GM21723 (cell line): ENCODE results near the gene PEG3.

ENCODE experiments used
- ATAC-seq: cut with Tn5 transposase; IDR thresholded peaks from one replicate; pipeline ENCODE4 v1.9.1; 2021; ENCODE audit warnings: mild to moderate bottlenecking, moderate library complexity; ENCODE audit not compliant: unreplicated experiment

The PEG3 gene

GRCh38 chr19:56839652-56840450 is 675 bp downstream of the PEG3 start:
- ATAC-seq = no peak

DNA sequence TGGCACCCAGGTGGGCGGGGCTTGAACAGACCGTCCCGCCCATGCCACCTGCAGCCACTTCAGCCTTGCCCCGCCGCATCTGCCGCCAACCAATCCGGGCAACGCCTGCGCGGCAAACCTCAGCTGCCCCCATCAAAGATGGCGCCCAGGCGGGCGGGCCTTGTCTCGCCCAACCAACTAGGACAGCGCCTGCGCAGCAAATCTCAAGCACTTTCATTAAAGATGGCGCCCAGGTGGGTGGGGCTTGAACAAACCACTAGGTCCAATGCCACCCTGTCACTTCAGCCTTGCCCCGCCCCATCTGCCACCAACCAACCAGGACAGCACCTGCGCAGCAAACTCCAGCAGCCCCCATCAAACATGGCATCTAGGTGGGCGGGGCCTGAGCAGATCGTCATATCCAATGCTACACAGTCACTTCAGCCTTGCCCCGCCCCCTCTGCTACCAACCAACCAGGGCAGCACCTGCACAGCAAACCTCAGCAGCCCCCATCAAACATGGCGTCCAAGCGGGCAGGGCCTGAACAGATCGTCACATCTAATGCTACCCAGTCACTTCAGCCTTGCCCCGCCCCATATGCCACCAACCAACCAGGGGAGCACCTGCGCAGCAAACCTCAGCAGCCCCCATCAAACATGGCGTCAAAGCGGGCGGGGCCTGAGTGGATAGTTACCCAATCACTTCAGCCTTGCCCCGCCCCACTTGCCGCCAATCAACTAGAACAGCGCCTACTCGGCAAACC is 1.4 kb downstream of the PEG3 start:
- ATAC-seq = no peak

- no peak for ATAC-seq
Measured at GRCh38 chr19:56838024-56838908, 2.3 kb downstream of the PEG3 start.

DNA sequence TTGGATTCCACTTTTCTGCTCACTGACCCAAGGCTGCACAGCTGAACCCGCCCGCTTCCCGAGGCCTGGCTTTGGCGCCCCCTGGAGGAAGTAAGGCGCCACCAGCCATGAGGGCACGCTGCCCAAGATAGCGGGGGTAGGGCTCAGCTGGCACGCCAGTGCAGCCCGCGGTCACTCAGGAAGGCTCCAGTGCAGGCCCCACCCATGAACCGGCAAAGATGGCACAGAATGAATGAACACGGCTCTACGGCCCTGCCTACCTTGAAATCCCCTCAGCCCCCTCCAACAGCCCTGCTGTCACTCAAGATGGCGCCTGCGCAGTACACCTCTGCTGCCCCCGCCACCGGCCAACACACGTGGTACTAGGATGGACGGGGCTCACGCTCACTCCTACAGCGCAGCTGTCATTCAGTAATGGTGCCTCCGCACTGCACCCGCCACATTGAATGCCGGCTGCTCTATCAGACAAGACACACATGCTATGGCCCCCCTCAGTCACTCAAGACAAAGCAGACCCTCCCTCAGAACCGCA is 3.0 kb downstream of the PEG3 start:
- no peak for ATAC-seq

- no peak for ATAC-seq
Measured at GRCh38 chr19:56837004-56837403, 3.5 kb downstream of the PEG3 start.

DNA sequence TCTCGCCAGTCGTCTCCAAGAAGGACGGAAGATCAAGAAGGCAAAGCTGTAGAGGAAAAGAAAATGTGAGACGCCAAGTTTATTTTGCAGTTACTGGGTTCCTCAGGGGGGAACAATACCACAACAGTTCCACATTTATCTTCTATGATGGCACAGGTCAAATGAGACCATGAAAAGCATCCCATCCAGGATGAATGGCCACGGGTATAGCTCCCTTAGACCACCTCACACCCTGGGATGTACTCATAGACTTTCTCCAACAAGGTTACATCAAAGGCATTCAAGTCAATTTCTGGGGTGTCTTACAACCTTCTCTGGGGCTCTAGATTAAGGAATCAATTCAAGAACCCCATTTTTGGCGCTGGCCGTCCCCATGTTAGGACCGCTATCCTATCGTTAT is 4.5 kb downstream of the PEG3 start:
- ATAC-seq = no peak

DNA sequence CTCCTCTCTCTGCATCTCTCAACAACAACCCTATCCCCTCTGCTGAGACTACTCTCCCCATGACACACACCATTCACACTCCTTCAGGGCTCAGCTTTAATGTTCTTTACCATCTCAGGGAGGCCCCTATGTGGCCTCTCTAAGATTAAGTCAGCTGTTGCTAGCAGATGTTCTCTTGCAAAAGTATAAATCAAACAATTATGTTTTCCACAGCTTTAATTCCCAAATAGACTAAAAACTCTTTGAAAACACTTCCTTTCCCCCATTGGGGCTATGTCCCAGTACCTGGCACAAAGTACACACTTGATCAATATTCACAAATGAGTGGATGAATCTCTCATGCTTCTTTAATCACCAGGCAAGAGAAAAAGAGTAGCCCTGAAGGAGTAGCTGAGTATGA is 5.1 kb downstream of the PEG3 start:
- no peak for ATAC-seq

DNA sequence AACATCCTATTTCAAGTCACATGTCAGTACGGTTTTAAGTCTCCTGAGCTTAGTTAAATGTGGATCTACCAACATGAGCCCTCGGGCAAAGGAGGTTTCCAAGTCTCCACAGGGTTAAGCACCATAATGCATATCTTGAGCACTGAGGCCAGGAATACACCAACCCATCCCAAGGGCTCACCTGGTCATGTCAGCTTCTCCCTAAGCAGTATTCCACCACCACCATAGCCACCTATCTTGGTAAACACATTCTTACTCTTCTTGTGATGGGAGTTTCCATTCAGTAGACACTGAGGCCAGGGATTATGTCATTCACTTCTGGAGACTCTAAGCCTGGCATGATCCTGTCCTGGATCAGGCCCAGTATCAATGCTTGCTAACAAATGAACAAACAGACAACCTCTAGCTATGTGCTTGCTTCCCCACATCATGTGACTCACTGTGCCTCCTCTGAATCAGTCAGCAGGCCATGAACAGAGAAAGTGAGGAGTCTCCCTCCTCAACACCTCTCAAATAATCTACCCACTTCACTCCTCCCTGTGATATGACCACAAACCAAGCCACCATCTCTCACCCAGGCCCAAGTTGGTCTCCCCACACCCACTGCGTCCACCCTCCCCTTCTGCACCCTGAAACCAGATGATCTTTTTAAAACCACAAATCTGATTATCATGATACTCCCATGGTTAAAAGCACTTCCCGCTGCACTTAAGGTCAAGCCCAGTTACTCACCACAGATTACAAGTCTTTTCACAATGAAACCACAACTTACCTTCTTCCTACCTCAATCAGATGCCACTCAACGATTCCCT is 5.8 kb downstream of the PEG3 start:
- no peak for ATAC-seq

DNA sequence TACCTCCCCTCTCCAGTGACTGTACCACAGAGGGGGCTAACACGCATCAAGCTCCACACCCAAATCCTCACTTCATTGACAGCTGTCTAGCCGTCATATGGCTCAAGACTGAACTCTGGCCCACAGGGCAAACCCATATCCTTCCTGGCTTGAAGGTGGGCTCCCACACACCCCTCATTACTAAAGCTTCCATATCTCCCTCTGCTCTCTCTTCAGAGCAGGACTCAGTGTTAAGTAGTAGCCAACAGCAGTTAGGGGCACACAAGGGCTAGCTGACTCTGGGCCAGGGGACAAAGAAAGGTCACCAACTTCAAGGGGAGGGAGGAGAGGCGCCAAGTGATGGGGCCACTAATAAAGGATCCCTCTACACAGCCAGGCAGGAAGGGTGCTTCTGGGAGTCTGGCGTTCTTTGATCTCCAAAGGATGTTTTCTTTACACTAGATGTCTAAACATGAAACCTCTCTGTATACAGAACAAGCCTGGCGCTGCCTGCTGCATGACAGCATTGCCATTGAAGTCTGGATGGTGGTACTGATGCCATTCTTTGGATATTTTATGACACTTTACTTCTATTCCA is 8.1 kb downstream of the PEG3 start:
- ATAC-seq = no peak

DNA sequence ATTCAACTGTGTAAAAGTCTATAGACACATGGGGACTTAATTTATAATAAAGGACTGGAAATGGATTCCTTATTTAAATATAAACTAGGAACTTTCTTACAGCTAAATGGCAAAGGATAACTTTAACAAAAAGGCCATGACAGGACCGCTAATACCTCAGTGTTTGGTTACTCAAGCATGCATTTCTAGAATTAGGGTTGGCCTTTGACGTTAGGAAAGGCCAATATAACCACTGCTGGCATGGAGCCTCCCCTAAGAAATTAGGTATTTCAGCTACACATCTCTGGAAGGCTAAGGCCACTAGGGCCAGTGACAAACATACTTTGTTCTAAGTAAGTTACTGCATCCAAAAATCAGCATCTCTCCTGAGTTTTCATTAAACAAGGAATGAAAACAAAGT is 9.3 kb downstream of the PEG3 start:
- ATAC-seq = no peak

GRCh38 chr19:56829596-56829995 is 10.9 kb downstream of the PEG3 start:
- no peak for ATAC-seq

DNA sequence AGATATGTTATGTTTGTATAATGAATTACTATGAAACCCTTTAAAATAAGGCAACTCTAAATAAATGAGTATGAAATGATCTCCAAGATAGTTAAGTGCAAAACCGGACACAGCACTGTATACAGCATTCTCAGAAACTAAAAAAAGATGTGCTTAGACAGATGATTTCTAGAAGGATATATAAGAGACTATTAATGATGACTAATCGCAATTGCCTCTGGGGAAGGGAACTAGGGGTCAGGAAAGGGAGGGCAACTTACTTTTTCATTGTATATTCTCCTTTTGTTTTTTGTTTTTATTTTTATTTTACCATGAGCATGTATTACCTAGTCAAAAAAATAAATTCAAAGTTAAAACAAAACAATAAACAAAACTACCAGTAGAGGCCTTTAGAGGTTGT is 12.8 kb downstream of the PEG3 start:
- ATAC-seq = no peak

DNA sequence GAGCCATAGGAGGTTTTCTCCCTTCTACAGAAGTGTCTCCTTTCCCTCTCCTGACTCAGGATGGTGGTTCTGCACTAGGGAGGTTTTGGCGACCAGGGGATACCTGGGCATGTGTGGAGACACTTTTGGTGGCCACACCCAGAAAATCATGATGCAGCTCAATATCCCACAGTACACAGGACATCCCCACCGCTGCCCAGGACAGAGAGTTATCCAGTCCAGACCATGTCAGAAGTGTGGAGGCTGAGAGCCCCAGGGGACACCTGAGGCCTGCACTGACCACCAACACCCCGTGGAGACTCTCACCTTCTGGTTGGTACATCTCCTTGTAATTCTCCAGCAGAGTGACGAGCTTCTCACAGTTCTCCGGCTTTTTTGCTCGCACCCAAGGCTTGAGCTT is 16.6 kb downstream of the PEG3 start:
- no peak for ATAC-seq

- no peak for ATAC-seq
Measured at GRCh38 chr19:56823417-56823816, 17.1 kb downstream of the PEG3 start.

- no peak for ATAC-seq
Measured at GRCh38 chr19:56822755-56823154, 17.8 kb downstream of the PEG3 start.

GRCh38 chr19:56821675-56822074 is 18.9 kb downstream of the PEG3 start:
- no peak for ATAC-seq

DNA sequence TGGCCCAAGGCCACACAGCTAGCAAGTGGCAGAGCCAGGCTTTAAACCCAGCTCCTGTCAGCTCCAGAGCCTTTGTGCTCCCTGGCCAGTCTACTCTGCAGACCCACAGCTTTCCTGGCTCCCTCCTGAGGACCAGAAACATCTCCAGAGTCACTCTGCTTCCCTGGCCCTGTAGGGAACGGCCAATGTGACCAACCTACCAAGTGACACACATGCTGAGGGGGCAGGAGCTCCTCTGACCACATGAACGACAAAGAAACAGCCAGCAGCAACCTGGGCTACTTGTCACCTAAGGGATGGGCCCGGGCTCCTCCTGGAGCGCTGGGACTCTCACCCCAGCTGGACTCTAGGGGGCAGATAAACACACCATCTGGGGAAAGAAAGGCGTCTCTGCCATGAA is 19.3 kb downstream of the PEG3 start:
- no peak for ATAC-seq

DNA sequence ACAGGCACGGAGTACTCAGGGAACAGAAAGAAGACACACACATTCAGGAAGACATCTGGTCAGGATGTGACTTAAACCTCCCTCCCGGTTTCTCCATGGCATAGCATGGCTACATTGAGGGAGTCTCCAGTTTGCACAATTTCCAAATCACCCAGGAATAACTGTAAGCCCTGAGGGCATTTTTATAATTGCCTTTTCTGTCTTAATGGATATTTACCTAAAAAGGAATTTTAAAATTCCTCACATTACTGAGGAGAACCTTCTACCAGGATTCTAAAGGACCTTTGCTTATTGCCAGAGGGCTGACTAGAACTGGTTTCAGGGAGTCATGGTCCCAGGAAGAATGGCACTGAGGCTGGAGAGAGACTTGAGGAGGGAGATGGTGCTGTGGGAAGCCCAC is 21.4 kb downstream of the PEG3 start:
- ATAC-seq = no peak

- no peak for ATAC-seq
Measured at GRCh38 chr19:56814656-56815055, 25.9 kb downstream of the PEG3 start.

GRCh38 chr19:56813531-56813930 is 27.0 kb downstream of the PEG3 start:
- no peak for ATAC-seq
